GM12872 (cell line): ENCODE results near the gene RPS15.

Experiments used
- CTCF ChIP-seq: IDR thresholded peaks from 3 replicates; pipeline ENCODE4 v1.5.1; 2011; ENCODE audit warnings: low read depth, mild to moderate bottlenecking, low read length, moderate library complexity; ENCODE audit not compliant: insufficient read depth

Gene RPS15

GRCh38 chr19:1481893-1482360 is 43.7 kb downstream of the RPS15 start:
- TF ChIP-seq CTCF: no peak

- TF ChIP-seq CTCF: no peak
Observed at GRCh38 chr19:1482361-1483130, 44.4 kb downstream of the RPS15 start.

- TF ChIP-seq CTCF: no peak
Observed at GRCh38 chr19:1483131-1483978, 45.2 kb downstream of the RPS15 start.

DNA sequence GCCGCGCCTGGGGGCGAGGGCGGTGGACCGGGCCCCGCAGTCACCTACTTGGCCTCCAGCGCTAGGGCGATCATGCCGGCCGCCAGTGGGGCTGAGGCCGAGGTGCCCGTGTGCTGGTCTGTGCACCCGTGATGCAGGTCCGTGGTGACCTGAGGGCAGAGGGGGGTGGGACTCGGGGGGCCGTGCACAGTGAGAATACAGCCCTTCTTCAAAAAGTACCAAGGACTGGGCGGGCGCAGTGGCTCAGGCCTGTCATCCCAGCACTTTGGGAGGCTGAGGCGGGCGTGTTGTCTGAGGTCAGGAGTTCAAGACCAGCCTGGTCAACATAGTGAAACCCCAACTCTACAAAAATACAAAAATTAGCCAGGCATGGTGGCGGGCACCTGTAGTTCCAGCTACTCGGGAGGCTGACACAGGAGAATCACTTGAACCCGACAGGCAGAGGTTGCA is 45.8 kb downstream of the RPS15 start:
- TF ChIP-seq CTCF: no peak

DNA sequence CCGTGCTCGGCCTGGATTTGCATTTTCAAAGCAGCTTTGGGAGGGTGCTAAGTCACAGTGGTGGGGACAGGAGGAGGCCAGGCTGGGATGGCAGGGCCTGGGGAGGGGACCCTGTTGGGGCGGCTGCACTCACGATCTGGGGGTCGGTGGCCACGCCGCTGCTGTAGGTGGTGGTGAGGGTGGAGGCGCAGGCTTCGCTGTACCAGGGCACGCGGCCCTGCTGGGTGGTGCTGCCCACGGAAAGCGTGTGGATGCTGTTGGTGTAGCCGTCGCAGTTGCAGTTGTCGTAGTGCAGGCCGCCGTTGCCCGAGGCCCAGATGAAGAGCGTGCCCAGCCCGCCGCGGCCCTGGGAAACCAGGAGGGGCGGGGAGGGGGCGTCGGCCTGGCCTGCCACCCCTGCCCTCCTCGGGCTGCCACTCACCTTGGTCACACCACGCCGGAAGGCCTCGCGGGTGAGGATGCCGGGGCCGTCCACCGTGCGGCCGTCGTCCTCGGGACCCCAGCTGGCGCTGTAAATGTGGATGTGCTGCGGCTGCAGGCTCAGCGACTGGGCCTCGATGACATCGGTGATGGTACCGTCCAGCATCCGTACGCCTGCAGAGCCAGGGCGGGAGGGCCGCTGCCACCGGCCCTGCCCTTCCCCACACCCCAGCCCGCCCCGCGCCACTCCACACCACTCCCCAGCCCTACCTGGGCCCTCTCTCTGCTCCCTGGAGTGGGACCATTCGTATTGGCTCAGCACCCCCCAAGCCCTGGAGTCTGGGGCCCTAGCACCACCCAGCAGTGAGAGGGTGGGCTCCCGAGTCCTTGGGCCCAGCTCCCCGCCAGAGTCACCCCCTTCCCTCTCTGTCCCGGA is 48.8 kb downstream of the RPS15 start:
- TF ChIP-seq CTCF: no peak

GRCh38 chr19:1487576-1488281 is 49.5 kb downstream of the RPS15 start:
- TF ChIP-seq CTCF: no peak
